DMS114 treated with DMSO at 0.1 percent for 48 hours (cell line): Measurements from ENCODE around the gene SLC13A5.
"Not testable (repeated sequence)": the region's sequence is repeated elsewhere in the genome, so short reads cannot be mapped to it uniquely, and the experiment has no call there.

Experiments used
- DNase-seq: peaks from one replicate; lab custom pipeline; 2025; ENCODE audit not compliant: unreplicated experiment; lab: John Stamatoyannopoulos, UW

SLC13A5 gene

DNA sequence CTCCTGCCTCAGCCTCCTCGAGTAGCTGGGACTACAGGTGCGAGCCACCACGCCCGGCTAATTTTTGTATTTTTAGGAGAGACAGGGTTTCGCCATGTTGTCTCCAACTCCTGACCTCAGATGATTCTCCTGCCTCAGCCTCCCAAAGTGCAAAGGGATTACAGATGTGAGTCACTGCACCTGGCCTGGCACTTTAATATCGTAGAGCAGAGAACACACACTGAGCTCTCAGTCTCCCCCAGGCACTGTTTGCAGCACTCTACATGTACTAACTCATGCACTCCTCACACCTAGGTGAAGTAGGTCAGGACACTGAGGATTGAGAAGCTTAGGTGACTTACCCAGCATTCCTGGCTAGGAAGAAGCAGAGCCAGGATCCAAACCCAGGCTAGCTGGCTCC is 46.6 kb downstream of the SLC13A5 start:
- DNase-seq = no peak

DNA sequence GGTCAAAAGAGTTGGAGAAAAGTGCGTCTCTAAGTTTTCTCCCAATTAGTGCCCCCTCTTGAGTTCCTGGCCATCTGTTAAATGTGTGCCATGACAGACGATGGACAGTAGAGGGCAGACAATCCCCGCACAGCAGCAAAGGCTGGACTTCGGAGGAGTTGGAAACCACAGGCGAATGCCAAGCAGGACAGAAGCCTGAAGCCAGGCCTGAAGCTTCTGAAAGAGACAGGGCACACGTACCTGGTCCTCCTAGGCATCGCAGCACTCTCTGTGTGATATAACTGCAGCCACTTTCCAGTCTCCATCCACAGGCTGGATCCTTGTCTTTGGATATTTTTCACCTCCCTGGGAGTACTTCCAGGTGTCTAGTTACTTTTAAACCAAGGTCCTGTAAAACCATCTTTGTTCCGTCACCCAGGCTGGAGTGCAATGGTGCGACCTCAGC is 47.1 kb downstream of the SLC13A5 start:
- DNase-seq = peak; percentile 60

DNA sequence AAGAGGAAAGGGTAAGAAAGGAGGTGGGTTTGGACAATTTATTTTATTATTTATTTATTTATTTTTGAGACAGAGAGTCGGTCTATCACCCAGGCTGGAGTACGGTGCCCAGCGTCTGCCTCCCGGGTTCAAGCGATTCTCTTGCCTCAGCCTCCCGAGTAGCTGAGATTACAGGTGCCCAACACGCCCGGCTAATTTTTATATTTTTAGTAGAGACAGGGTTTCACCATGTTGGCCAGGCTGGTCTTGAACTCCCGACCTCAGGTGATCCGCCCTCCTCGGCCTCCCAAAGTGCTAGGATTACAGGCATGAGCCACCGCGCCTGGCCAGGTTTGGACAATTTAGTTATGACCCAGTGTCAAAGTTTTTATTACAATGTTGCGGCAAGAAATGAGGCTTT is 50.0 kb downstream of the SLC13A5 start:
- not testable (repeated sequence) for DNase-seq

DNA sequence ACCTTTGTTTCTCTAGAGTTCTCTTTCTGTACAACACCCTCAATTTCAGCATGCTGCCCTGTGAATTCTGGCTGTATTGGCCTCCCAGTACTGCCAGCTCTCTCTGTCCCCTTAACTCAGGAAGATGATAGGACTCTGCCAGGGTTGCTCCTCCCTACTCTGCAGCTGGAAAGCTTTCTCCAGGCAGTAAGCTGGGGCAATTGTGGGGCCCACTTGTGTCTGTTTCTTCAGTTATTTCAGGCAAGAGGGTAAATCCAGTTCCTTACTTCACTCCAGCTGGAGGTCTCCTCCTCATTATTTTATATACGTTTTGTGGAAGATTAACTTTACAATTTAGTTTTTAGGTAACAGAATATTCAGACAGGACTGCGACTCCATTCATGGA is 51.7 kb downstream of the SLC13A5 start:
- no peak for DNase-seq

DNA sequence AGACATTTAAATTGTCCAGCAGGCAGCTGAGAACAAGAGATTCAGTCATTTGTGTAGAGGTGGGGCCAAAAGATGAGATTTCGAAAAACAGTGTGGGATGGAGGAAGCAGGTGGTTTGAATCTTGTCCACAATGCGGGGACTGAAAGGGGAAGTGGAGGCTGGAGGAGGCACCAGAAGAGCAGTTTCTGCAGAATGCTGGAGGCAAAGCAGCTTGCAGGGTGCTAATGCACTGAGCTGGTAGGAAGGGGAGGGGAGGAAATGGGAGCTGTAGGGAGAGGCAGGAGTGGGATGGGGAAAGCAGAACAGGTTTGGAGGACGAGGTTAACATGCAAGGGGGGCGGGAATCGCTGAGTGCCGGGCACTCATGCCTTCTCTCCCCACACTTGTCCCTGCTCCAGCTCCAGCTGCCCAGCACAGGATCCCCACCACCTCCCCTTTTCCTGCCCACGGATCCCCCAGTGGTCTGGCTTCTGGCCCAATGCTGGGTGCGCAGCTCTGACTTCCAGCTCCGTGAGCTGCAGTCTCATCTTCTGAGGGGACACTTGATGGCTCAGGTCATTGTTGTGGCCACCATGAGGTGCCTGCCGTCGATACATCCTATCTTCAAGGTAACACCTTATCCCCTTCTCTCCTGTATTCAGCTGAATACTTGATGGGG is 52.2 kb downstream of the SLC13A5 start:
- no peak for DNase-seq

DNA sequence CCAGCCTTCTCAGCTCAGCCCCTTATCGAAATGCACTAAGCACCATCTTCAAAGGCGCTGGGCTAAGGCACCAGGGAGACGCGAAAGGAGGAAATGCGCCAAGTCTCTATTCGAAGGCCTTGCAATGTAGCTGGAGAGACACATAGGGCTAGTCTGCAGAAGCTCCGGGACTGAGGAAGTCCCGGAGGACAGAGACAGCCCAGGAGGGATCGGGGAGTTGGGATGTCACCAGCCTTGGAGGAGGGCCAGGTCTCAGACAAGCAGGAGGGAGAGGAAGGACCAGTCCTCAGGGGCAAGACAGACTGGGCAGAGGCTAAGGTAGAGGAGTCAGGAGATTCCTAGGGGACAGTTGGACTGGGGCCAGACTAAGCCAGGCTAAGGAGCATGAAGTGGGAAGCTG is 53.1 kb downstream of the SLC13A5 start:
- DNase-seq = no peak

DNA sequence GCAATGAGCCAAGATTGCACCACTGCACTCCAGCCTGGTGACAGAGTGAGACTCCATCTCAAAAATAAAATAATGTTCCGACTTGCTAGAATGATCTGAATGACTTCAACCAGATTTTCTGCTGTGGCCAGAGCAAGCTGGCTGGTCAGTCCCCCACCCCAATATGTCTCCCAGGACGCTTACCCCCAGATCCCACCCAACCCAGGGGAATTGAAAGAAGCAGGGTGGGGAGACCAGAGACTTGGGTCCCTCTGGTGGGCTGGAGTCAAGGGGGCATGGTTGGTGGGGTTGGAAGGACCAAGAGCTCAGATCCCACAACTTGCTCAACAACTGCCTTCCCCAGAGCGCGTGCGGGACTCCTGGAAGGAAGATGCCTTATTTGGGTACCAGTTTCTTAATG is 54.8 kb downstream of the SLC13A5 start:
- not testable (repeated sequence) for DNase-seq

DNA sequence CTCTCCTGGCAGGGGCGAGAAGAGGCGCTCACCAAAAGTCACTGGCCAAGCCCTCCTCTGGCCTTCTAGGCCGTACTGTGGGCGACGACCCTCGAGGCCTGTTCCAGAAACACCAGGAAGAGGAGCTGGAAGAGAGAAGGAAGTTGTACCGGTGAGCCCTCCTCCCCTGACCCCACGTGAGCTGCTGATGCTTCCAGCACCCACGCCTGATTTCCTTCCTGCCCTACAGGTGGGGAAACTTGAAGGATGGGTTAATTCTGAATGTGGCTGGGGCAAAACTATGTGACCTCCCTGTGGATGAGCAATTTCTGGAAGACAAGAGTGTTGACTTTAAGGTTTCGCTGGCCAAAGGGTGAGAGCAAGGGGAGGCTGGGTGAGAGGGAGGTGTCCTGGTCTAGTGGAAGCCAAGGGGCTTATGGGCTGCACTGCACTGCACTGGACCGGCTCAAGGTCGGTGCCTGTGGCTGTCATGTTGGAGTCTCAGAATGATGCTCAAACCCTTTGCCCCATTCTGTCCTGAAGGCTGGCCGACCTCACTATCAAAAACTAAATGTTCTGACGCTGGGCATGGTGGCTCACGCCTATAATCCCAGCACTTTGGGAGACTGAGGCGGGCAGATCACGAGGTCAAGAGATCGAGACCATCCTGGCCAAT is 55.4 kb downstream of the SLC13A5 start:
- DNase-seq = no peak

DNA sequence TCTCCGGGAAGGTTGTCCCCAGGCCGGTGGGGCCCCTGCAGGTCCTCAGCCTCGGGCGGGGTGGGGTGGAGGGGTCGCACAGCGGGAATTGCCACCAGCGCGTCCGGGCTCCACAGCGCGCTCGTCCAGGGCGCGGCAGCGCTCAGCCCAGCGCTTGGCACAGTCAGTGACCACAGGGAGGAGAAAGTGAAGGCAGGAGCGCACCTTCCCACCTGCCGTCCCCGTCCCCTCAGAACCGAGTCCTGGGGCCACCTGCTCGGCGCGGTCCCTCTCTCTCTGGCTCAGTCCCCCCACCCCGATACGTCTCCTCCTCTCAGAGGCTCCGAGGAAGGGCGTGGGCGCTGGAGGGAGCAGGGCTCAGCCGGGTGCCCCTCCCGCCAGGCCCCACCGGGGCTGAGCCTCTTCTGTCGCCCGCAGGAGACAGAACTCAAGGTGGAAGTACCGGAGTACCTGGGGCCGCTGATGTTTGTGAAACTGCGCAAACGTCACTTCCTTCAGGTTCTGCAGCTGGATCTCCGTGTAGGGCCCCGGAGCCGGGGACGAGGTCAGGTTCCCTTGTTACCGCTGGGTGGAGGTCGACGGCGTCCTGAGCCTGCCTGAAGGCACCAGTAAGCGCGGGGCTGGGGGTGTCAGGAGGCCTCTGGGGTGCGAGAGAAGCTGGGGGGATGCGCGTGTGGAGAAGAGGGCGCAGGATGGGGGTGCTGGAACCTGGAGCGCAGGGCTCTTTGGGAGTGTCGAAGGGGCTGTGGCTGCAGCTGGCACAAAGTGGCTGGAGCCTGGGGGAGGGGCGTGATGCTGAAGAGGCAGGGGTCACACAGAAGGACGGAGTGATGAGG is 56.2 kb downstream of the SLC13A5 start:
- not testable (repeated sequence) for DNase-seq

DNA sequence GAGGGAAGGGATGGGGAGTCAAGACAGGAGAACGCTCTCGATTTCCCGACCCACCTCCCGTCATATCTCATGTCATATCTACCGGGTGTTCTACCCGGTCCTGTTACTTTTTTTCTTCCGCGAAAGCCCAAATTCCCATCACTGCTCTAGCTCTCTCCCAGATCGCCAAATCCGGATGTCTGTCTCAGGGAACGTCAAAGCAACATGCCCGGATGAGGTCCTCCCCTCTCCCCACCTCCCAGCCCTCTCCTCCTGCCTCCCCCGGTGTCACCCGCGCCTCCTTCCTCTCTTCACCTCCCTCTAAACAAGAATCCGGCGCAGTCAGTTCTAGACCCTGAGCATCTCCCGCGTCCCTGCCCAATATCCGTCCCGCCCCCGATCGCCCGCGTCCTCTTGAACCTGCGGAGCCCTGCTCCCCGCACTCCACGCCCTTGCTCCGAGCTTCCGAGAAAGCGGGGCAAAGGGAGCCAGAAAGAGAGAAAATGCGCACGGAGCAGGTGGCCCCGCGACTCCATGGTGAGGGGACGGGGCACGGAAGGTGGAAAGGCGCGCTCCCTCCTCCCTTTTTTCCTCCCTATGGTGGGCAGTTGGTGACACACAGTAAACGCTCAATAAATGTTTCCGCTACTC is 57.3 kb downstream of the SLC13A5 start:
- not testable (repeated sequence) for DNase-seq

DNA sequence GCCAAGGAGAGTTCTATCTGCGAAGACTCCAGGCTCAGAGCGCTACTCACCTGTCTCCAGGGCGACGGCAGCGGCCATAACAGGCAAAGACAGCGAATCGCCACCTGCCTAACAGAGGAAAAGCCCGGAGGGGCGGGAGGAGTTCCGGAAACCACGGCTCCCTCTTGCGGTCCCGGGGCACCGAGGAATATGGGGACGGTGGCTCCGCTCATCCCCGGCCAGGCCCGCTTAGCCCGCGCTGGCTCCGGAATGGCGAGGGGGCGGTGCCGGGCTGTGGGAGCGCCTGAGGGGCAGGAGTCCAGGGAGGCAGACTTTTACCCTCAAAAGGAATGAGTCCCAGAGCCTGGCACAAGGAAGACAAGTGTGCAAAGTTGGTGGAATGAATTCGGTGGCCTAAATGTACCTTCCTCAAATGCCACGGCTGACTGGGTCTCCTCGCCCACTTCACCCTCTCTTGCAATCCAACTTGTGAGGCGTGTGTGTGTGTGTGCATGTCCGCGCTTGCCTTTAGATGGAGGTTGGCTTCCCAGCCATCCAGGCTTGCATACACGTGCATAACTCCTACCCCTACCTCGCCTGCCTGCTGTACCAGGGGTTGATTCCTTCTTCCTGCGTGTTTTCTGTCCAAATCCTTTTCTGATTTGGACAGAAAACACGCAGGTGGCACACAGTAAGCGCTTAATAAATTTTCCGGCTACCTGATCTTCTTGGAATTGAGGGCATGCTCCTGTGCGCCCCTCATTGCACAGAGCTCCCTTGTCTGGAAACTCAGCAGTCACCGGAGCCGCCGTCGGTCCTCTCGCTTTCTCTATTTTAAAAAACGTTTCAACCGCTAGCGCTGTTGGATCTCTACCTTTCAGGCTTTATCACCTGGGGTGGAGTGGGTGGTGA is 58.1 kb downstream of the SLC13A5 start:
- DNase-seq = no peak

DNA sequence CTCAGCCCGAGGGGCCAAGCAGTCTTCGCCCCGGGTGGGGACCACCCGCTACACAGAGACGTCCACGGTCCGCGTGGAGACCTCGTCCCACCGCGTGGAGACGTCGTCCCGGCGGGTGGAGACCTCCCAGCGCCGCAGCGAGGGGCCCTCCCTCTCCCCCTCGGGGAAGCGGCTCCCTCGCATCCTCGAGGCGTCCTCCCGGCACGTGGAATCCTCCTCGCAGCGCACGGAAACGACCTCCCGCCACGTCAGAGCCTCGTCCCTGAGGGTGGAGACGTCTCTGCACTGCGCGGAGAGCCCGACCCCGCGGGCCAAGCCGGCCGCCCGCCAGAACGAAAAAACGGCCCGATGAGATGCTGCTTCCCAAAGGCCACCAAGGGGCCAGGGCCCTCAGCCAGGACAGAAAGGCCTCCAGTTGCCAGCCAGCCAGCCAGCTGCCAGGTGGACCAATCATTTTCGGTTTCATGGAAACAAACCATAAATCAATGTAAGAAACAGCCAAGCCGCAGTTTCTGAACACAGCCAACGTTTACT is 61.2 kb downstream of the SLC13A5 start:
- DNase-seq = no peak

DNA sequence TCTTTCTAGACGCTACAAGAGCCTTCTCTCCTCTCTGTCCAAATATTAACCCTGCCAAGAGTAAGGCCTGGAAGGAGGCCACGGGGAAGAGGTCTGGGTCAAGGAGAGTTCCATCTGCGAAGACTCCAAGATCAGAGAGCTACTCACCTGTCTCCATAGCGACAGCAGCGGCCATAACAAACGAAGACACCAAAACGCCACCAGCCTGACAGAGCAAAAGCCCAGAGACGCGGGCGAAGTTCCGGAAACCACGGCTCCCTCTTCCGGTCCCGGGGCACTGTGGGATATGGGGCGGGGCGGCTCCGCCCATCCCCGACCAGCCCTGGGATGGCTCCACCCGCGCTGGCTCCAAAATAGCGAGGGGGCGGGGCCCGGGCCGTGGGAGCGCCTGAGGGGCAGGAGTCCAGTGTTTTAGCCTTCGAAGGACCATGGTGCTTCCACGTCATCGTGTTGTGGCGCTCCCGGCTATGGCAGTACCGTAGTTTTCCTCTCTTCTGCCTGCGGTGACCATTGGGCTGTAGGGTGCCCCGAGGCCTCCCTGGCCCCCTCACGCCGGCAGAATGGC is 61.7 kb downstream of the SLC13A5 start, which contains the start of the genes C17orf100 and MED31:
Gene C17orf100 (plus strand): TSS at position 409 of the 565 bp plus-strand sequence. CDS start 152 bp downstream, at position 561.
Gene MED31 (minus strand): TSS at position 252 of the 565 bp plus-strand sequence. CDS start 77 bp downstream, at position 175.
- DNase-seq = peak; percentile 87

DNA sequence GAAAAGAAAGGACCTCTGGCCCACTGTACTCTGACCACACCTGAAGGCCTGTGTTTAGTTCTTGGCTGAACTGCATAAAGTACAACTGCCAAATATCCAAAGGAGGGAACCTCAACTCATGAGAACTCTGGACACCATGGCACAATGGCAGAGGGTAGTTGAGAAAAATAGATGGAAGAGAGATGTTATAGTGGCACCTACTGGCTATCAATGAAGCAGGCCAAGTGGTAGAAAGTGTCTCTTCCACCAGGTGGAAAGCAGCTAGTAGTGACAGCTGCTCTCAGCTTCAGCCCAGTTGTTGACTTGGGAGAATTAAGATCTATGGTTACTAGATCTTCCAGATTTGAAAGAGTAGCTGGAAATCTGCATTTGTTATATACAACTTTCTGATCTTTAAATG is 65.0 kb downstream of the SLC13A5 start:
- DNase-seq = no peak

DNA sequence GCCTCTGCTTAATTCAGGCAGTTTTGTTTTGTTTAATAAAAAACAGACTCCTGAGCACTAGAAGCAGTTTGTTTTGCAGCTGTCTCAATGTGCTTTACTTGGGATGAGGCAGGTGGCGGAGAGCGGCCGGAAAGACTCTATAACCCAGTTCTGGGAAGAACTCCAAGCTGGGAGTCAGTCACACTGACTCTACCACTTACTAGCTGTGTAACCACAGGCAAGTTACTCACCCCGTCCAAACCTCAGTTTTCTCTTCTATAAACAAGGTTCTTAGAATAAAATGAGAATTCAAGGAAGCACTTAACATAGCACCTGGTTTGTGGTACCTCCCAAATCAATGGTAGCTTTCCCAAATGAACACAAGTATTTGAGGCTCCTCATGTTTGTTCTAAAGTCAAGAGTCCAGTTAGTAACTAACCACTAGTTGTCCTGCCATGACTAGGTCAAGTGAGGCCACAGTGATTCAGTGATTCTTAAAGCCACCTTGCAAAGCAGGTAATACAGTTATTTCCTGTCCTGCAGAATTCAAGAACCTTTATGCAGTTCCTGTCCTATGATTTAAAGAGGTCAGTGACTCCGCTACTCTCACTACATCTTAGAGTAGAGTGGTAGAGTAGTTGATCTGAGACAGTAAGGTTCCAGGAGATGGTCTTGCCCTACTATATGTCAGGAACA is 69.6 kb downstream of the SLC13A5 start:
- no peak for DNase-seq

DNA sequence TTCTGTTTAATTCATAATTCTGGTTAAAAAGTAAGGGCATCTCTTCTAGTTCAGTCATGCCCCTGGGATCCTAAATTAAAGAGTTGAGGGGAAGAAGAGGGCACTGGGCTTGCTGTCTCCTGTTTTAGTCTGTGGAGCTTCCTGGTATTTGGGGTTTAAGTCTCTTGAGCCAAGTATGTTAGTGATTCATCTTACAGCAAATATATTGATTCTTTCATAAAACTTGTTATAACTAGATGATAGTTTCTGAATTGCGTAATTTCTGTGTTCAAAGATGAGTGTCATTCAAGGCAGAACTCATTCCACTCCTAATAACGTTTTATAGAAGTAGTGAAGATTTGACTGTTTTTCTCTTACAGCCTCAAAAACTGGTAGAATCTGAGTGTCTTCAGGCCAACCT is 70.6 kb downstream of the SLC13A5 start:
- DNase-seq = no peak

DNA sequence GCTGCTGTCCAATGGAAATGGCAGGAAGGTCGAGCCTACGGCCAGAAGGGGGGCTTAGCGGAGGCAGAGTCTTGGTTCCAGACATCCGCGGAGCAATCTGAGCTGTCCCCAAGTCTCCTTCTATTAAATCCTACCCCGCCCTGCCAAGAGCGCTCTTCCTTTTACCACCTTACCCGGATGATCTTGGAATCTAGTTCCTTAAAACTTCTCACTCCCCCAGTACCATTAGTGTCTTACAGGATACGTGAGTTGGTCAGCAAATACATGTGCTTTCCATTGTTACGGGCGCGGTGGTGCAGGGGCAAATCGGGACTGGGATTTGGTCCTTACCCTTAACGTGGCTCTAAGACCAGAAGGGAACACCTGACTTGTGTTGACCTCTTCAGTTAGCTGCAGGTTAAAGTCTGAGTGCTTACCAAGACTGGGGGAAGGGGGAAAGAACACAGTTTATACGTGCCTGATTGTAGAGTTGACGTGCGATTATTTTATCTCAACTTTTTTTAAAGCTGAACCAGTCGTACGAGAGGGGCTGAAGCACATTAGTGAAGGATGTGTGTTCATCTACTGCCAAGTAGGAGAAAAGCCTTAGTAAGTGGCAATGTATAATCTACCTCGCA is 71.8 kb downstream of the SLC13A5 start:
- DNase-seq = peak; percentile 32

DNA sequence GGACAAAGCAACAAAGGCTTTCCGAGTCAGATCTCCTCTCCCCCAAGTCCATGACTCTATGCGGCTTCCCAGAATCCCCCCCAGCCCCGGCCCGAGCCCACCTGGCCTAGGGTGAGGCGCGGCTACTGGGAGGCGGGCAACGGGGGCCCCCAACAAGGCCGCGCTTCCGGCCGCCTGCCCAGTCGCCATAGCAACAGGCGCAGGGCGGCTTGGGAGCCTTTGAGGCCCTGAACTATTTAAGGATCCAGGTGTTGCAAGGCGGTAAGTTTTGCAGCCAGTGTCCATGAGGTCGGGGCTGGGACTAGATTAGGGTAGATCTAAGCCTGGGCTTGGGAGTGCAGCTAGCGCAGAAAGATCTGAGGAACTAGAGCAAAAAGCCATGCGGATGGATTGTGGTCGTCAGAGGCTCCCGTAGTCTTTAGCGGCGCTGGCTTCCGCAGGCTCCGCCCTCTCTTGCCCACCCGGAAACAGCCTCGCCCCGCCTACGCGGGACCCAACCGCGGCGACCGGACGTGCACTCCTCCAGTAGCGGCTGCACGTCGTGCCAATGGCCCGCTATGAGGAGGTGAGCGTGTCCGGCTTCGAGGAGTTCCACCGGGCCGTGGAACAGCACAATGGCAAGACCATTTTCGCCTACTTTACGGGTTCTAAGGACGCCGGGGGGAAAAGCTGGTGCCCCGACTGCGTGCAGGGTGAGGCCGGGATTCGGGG is 72.5 kb downstream of the SLC13A5 start, which contains the start of the genes KIAA0753 and TXNDC17:
Gene KIAA0753 (minus strand): TSS at position 176 of the 711 bp plus-strand sequence. CDS start 5,608 bp downstream, outside the sequence.
Gene TXNDC17 (plus strand): TSS at position 525 of the 711 bp plus-strand sequence. CDS start 23 bp downstream, at position 548.
- peak; percentile 86 for DNase-seq
